Measurements from ENCODE around the gene SEC24D.

GRCh38 chr4:118849867-118850487, 14.1 kb upstream of the SEC24D start:
- TF ChIP-seq POLR2A (IDR thresholded peaks at IDR 0.05; ENCODE audit: low read length) (no peak), GATA1 (IDR thresholded peaks at IDR 0.05; ENCODE audit: low read depth, low read length) (no peak)
